ENCODE data around the gene MEF2D.

MEF2D gene

DNA sequence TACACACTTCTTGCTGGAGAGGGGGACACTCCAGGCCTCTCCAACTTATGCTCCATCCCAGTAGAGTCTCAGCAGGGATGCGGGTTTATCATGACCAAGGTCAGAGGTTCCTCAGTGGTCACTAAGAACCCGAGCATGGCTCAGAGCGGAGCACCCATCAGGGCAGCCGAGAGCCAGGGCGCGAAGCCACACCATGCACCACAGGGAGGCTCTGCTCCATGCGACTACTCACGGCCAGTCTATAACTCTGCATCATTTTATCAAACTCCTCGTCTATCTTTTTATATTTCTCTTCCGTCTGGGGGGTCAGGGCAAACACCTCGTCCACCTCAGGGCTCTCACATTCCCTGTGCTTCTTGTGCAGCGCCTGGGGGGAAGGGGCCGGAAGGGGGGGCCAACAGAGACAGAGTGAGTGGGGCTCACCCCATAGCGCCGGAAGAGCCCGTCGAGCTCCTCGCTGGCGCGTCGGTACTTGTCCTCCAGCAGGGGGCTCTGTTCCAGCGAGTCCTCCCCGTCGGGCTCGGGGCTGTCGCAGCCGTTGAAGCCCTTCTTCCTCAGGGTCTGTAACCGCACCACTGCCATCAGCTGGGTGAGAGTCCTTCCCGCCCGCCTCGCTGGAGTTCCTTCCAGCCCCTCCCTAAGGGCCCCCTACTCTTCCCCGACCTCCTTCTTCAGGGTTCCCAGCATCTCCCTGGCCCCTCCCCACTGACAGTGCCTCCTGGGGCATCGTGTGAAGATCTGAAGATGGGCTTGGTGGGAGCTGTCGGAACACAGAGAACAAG, 20.0 kb downstream of the MEF2D start:
- ChIA-PET CTCF (interaction anchor here (0.6 to 2.2 kb wide), 17 partner anchors 9 to 91 kb away, joined by 3 to 14 read pairs (median 4); partner anchors contain the start of gene MEF2D), POLR2A (interaction anchor here (0.7 to 1.0 kb wide), 2 partner anchors 12 to 21 kb away, joined by 3 to 4 read pairs; partner anchors contain the start of gene MEF2D)
- Histone ChIP-seq H3K4me1 (ENCODE audit: control insufficient read depth, insufficient read depth, low read length) (no peaks in the 10 kb centered on the region), H3K27ac (ENCODE audit: extremely low read depth, low read depth, low read length) (no peak overlapping the region), H3K9me3 (ENCODE audit: control insufficient read depth, insufficient read depth, low read depth, low read length) (no peaks in the 10 kb centered on the region), H3K4me3 (ENCODE audit: low read depth, low read length) (no peak overlapping the region), H3K36me3 (ENCODE audit: control insufficient read depth in 2 of 2, insufficient read depth in 1 of 2, low read length in 2 of 2) (peaks cover 0 to 81% of the 10 kb centered on the region in 2 experiments; a peak in 1 of 3 replicates)
- TF ChIP-seq, protein P1, sequence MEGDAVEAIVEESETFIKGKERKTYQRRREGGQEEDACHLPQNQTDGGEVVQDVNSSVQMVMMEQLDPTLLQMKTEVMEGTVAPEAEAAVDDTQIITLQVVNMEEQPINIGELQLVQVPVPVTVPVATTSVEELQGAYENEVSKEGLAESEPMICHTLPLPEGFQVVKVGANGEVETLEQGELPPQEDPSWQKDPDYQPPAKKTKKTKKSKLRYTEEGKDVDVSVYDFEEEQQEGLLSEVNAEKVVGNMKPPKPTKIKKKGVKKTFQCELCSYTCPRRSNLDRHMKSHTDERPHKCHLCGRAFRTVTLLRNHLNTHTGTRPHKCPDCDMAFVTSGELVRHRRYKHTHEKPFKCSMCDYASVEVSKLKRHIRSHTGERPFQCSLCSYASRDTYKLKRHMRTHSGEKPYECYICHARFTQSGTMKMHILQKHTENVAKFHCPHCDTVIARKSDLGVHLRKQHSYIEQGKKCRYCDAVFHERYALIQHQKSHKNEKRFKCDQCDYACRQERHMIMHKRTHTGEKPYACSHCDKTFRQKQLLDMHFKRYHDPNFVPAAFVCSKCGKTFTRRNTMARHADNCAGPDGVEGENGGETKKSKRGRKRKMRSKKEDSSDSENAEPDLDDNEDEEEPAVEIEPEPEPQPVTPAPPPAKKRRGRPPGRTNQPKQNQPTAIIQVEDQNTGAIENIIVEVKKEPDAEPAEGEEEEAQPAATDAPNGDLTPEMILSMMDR (tag by site-specific recombination; IDR thresholded peaks at IDR 0.05), result peak; percentile 44
- TF ChIP-seq ZNF341 (tag by site-specific recombination; IDR thresholded peaks at IDR 0.05; ENCODE audit: low read depth) (peak; percentile 17; the same call in 1 of the 2 replicates), ZNF560 (tag by site-specific recombination; IDR thresholded peaks at IDR 0.05; ENCODE audit: borderline replicate concordance) (no peak), ZNF2 (tag by site-specific recombination; IDR thresholded peaks at IDR 0.05) (peak; percentile 61; the same call in 1 of the 2 replicates)
- TF ChIP-seq, protein P2, sequence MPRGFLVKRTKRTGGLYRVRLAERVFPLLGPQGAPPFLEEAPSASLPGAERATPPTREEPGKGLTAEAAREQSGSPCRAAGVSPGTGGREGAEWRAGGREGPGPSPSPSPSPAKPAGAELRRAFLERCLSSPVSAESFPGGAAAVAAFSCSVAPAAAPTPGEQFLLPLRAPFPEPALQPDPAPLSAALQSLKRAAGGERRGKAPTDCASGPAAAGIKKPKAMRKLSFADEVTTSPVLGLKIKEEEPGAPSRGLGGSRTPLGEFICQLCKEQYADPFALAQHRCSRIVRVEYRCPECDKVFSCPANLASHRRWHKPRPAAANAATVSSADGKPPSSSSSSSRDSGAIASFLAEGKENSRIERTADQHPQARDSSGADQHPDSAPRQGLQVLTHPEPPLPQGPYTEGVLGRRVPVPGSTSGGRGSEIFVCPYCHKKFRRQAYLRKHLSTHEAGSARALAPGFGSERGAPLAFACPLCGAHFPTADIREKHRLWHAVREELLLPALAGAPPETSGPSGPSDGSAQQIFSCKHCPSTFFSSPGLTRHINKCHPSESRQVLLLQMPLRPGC (tag by site-specific recombination; IDR thresholded peaks at IDR 0.05), result no peak

DNA sequence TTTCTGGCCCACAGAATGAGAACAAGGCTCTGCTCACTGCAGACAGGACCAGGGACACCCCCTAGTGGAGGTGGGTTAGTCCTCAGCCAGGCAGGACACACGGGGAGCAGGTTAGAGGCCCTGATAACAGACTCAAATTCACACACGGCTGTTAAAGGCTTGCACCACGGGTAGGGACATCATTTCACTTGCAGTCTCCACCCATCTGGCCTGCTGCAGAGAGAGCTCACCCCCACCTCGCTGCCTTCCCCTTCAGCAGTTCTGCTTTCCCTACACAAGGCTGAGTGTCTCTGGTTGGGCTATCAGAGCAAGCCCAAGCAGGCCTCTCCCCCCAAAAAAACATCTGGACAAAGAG, 20.6 kb downstream of the MEF2D start:
- Histone ChIP-seq H3K9me3 (ENCODE audit: control insufficient read depth, insufficient read depth, low read depth, low read length) (no peaks in the 10 kb centered on the region), H3K27ac (ENCODE audit: extremely low read depth, low read depth, low read length) (no peak overlapping the region), H3K36me3 (ENCODE audit: control insufficient read depth in 2 of 2, insufficient read depth in 1 of 2, low read length in 2 of 2) (peaks cover 0 to 87% of the 10 kb centered on the region in 2 experiments; a peak in 1 of 3 replicates)

More for the DNA sequence above, 20.6 kb downstream of the MEF2D start:
- H3K4me3 ChIP-seq (ENCODE audit: low read depth, low read length), result no peak overlapping the region
- TF ChIP-seq, protein P3, sequence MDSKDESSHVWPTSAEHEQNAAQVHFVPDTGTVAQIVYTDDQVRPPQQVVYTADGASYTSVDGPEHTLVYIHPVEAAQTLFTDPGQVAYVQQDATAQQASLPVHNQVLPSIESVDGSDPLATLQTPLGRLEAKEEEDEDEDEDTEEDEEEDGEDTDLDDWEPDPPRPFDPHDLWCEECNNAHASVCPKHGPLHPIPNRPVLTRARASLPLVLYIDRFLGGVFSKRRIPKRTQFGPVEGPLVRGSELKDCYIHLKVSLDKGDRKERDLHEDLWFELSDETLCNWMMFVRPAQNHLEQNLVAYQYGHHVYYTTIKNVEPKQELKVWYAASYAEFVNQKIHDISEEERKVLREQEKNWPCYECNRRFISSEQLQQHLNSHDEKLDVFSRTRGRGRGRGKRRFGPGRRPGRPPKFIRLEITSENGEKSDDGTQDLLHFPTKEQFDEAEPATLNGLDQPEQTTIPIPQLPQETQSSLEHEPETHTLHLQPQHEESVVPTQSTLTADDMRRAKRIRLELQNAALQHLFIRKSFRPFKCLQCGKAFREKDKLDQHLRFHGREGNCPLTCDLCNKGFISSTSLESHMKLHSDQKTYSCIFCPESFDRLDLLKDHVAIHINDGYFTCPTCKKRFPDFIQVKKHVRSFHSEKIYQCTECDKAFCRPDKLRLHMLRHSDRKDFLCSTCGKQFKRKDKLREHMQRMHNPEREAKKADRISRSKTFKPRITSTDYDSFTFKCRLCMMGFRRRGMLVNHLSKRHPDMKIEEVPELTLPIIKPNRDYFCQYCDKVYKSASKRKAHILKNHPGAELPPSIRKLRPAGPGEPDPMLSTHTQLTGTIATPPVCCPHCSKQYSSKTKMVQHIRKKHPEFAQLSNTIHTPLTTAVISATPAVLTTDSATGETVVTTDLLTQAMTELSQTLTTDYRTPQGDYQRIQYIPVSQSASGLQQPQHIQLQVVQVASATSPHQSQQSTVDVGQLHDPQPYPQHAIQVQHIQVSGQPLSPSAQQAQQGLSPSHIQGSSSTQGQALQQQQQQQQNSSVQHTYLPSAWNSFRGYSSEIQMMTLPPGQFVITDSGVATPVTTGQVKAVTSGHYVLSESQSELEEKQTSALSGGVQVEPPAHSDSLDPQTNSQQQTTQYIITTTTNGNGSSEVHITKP (tag by site-specific recombination; IDR thresholded peaks at IDR 0.05), result 0 out of 2 replicates have a peak, but pooled peaks have one; percentile 9
- TF ChIP-seq MEIS1 (CRISPR knock-in tag; IDR thresholded peaks at IDR 0.05; ENCODE audit: borderline replicate concordance), result no peak
- TF ChIP-seq, protein P1 (tag by site-specific recombination; IDR thresholded peaks at IDR 0.05), result peak; percentile 29; the same call in 1 of the 2 replicates
- TF ChIP-seq, protein P4, sequence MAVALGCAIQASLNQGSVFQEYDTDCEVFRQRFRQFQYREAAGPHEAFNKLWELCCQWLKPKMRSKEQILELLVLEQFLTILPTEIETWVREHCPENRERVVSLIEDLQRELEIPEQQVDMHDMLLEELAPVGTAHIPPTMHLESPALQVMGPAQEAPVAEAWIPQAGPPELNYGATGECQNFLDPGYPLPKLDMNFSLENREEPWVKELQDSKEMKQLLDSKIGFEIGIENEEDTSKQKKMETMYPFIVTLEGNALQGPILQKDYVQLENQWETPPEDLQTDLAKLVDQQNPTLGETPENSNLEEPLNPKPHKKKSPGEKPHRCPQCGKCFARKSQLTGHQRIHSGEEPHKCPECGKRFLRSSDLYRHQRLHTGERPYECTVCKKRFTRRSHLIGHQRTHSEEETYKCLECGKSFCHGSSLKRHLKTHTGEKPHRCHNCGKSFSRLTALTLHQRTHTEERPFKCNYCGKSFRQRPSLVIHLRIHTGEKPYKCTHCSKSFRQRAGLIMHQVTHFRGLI (tag by site-specific recombination; IDR thresholded peaks at IDR 0.05), result no peak
- TF ChIP-seq, protein P5, sequence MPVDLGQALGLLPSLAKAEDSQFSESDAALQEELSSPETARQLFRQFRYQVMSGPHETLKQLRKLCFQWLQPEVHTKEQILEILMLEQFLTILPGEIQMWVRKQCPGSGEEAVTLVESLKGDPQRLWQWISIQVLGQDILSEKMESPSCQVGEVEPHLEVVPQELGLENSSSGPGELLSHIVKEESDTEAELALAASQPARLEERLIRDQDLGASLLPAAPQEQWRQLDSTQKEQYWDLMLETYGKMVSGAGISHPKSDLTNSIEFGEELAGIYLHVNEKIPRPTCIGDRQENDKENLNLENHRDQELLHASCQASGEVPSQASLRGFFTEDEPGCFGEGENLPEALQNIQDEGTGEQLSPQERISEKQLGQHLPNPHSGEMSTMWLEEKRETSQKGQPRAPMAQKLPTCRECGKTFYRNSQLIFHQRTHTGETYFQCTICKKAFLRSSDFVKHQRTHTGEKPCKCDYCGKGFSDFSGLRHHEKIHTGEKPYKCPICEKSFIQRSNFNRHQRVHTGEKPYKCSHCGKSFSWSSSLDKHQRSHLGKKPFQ (tag by site-specific recombination; IDR thresholded peaks at IDR 0.05), result no peak
- no peak for TF ChIP-seq ZNF701 (tag by site-specific recombination; IDR thresholded peaks at IDR 0.05)
- no peak for TF ChIP-seq ZNF501 (tag by site-specific recombination; IDR thresholded peaks at IDR 0.05)
- TF ChIP-seq RBAK (tag by site-specific recombination; IDR thresholded peaks at IDR 0.05), result no peak
- ChIA-PET POLR2A (interaction anchor here (0.7 to 1.0 kb wide), 2 partner anchors 13 to 21 kb away, joined by 3 to 4 read pairs; partner anchors contain the start of gene MEF2D), CTCF (interaction anchor here (0.6 to 2.2 kb wide), 18 partner anchors 8 to 91 kb away, joined by 3 to 14 read pairs (median 4); partner anchors contain the start of gene MEF2D)
- no peaks in the 10 kb centered on the region for H3K4me1 ChIP-seq (ENCODE audit: control insufficient read depth, insufficient read depth, low read length)
